HG02885 (cell line): ENCODE results near the gene TVP23C.
A peak's percentile ranks its signal among the peaks of the same experiment; 100 is the strongest.
"Not testable (repeated sequence)": the region's sequence is repeated elsewhere in the genome, so short reads cannot be mapped to it uniquely, and the experiment has no call there.

Experiments used
- ATAC-seq: cut with Tn5 transposase; IDR thresholded peaks from one replicate; pipeline ENCODE4 v1.9.1; 2021; ENCODE audit warnings: mild to moderate bottlenecking; ENCODE audit not compliant: unreplicated experiment, poor library complexity

The TVP23C gene

GRCh38 chr17:15563375-15563857 is at the start of gene TVP23C:
TSS of gene TVP23C (minus strand) at chr17:15563483. CDS start at chr17:15563448, 35 bp downstream.
- peak; percentile 86 for ATAC-seq

- ATAC-seq = not testable (repeated sequence)
Measured at GRCh38 chr17:15592960-15593359, 29.7 kb upstream of the TVP23C start.

- ATAC-seq = not testable (repeated sequence)
Measured at GRCh38 chr17:15591986-15592385, 28.7 kb upstream of the TVP23C start.

- not testable (repeated sequence) for ATAC-seq
Measured at GRCh38 chr17:15590844-15591243, 27.6 kb upstream of the TVP23C start.

GRCh38 chr17:15589544-15590536 is 26.6 kb upstream of the TVP23C start:
- peak; percentile 91 for ATAC-seq

GRCh38 chr17:15588017-15588416 is 24.7 kb upstream of the TVP23C start:
- not testable (repeated sequence) for ATAC-seq

GRCh38 chr17:15583313-15583712 is 20.0 kb upstream of the TVP23C start:
- not testable (repeated sequence) for ATAC-seq

GRCh38 chr17:15581462-15581861 is 18.2 kb upstream of the TVP23C start:
- not testable (repeated sequence) for ATAC-seq

- ATAC-seq = not testable (repeated sequence)
Measured at GRCh38 chr17:15576848-15577247, 13.6 kb upstream of the TVP23C start.

GRCh38 chr17:15574660-15575059 is 11.4 kb upstream of the TVP23C start:
- ATAC-seq = not testable (repeated sequence)

- not testable (repeated sequence) for ATAC-seq
Measured at GRCh38 chr17:15573870-15574269, 10.6 kb upstream of the TVP23C start.

- not testable (repeated sequence) for ATAC-seq
Measured at GRCh38 chr17:15562613-15563374, 489 bp downstream of the TVP23C start.

- ATAC-seq = not testable (repeated sequence)
Measured at GRCh38 chr17:15561439-15561838, 1.8 kb downstream of the TVP23C start.

- not testable (repeated sequence) for ATAC-seq
Measured at GRCh38 chr17:15558403-15559105, 4.7 kb downstream of the TVP23C start.

- not testable (repeated sequence) for ATAC-seq
Measured at GRCh38 chr17:15557334-15557832, 5.9 kb downstream of the TVP23C start.

- ATAC-seq = not testable (repeated sequence)
Measured at GRCh38 chr17:15552932-15553331, 10.4 kb downstream of the TVP23C start.

- ATAC-seq = not testable (repeated sequence)
Measured at GRCh38 chr17:15549552-15549951, 13.7 kb downstream of the TVP23C start.

- ATAC-seq = not testable (repeated sequence)
Measured at GRCh38 chr17:15546604-15547003, 16.7 kb downstream of the TVP23C start.

- not testable (repeated sequence) for ATAC-seq
Measured at GRCh38 chr17:15540371-15541219, 22.7 kb downstream of the TVP23C start.
